Nephron progenitor cell (in vitro differentiated cells): Measurements from ENCODE around the gene PDK4.

Source experiments
- DNase-seq: peaks from one replicate; pipeline ENCODE4 v3.0.0; 2021
- H3K27ac Mint-ChIP-seq: 2 replicates; pipeline ENCODE4 v1.8.0; 2021; ENCODE audit warnings: mild to moderate bottlenecking, moderate library complexity, mixed read lengths
- H3K27me3 Mint-ChIP-seq: 2 replicates; pipeline ENCODE4 v1.8.0; 2021; ENCODE audit warnings: mild to moderate bottlenecking, low read depth, mixed read lengths; ENCODE audit not compliant: poor library complexity
- H3K36me3 Mint-ChIP-seq: 2 replicates; pipeline ENCODE4 v1.8.0; 2021; ENCODE audit warnings: low read depth, mixed read lengths
- H3K4me1 Mint-ChIP-seq: 2 replicates; pipeline ENCODE4 v1.8.0; 2021; ENCODE audit warnings: mixed read lengths
- H3K4me3 Mint-ChIP-seq: 2 replicates; pipeline ENCODE4 v1.8.0; 2021; ENCODE audit warnings: mild to moderate bottlenecking, moderate library complexity, mixed read lengths
- H3K9me3 Mint-ChIP-seq: 2 replicates; pipeline ENCODE4 v1.8.0; 2021; ENCODE audit warnings: mild to moderate bottlenecking, moderate library complexity, mixed read lengths
- TF ChIP-seq, protein P1 (sequence below): fragments of 200-600 bp; sonication (generic); IDR thresholded peaks from 2 replicates; pipeline ENCODE4 v1.5.0; 2021; ENCODE audit warnings: antibody characterized with exemption

Gene PDK4

DNA sequence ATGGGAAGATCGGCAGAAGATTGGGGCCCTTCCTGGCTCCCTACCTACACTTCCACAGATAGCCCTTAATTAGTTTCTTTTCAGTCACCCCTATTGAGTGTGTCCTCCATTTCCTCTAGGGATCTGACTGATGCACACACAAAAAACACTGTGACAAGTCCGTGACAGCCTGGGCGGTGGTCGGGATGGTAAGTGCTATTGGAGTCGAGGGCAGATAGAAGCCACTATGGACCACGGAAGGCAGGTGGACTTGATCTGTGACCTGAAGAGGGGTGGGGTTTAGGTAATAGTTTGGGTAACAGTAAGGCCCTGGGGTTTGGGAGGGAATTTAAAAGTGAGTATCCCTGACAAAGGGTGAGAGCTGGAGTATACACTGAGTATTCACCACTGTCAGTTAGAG is 53.0 kb downstream of the PDK4 start:
- DNase-seq, result no peak
- H3K4me3 Mint-ChIP-seq, result no peak overlapping the region
- H3K27ac Mint-ChIP-seq, result peak overlapping the region; percentile 29
- H3K27me3 Mint-ChIP-seq, result peaks cover 18% of the 10 kb centered on the region
- no peaks in the 10 kb centered on the region for H3K4me1 Mint-ChIP-seq
- TF ChIP-seq, protein P1, sequence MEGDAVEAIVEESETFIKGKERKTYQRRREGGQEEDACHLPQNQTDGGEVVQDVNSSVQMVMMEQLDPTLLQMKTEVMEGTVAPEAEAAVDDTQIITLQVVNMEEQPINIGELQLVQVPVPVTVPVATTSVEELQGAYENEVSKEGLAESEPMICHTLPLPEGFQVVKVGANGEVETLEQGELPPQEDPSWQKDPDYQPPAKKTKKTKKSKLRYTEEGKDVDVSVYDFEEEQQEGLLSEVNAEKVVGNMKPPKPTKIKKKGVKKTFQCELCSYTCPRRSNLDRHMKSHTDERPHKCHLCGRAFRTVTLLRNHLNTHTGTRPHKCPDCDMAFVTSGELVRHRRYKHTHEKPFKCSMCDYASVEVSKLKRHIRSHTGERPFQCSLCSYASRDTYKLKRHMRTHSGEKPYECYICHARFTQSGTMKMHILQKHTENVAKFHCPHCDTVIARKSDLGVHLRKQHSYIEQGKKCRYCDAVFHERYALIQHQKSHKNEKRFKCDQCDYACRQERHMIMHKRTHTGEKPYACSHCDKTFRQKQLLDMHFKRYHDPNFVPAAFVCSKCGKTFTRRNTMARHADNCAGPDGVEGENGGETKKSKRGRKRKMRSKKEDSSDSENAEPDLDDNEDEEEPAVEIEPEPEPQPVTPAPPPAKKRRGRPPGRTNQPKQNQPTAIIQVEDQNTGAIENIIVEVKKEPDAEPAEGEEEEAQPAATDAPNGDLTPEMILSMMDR, result no peak
- no peaks in the 10 kb centered on the region for H3K9me3 Mint-ChIP-seq
- H3K36me3 Mint-ChIP-seq, result no peaks in the 10 kb centered on the region

DNA sequence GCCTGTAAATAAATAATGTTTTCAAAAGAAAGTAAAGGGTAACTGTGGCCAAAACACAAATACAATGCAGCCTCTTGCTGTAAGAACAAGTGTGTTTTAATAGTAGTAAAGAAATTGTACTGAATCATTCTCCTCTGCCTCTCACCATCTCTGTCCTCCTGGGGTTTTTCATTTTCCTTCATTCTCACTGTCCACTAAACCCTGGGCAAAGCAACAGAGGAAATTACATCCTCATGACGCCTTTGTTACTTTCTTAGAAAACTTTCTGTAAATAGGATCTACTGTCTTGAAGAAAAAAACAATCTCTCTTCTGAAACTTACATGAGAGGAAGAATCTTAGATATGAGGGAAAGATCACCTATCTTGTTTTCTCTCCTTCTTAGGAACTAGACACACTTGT is 56.0 kb downstream of the PDK4 start:
- Mint-ChIP-seq H3K27ac (no peak overlapping the region), H3K4me3 (no peak overlapping the region), H3K4me1 (no peaks in the 10 kb centered on the region), H3K27me3 (peaks cover 32% of the 10 kb centered on the region), H3K36me3 (no peaks in the 10 kb centered on the region), H3K9me3 (no peaks in the 10 kb centered on the region)
- DNase-seq, result no peak
- TF ChIP-seq, protein P1, result no peak

DNA sequence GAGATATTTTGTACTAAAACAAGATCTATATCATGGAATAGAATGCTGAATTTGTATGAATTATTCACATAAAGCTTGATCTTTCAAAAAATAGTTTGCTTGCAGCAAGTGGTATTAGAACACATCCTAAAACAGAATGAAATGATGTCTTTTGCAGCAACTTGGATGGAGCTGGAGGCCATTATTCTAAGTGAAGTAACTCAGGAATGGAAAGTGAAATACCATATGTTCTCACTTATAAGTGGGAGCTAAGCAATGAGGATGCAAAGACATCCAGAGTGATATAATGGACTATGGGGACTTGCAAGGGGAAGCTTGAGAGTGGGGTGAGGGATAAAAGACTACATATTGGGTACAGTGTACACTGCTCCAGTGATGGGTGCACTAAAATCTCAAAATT is 56.9 kb downstream of the PDK4 start:
- Mint-ChIP-seq H3K4me3 (no peak overlapping the region), H3K27ac (no peak overlapping the region), H3K9me3 (no peaks in the 10 kb centered on the region), H3K36me3 (no peaks in the 10 kb centered on the region), H3K4me1 (no peaks in the 10 kb centered on the region), H3K27me3 (peaks cover 34% of the 10 kb centered on the region)
- DNase-seq, result no peak
- TF ChIP-seq, protein P1, result no peak

DNA sequence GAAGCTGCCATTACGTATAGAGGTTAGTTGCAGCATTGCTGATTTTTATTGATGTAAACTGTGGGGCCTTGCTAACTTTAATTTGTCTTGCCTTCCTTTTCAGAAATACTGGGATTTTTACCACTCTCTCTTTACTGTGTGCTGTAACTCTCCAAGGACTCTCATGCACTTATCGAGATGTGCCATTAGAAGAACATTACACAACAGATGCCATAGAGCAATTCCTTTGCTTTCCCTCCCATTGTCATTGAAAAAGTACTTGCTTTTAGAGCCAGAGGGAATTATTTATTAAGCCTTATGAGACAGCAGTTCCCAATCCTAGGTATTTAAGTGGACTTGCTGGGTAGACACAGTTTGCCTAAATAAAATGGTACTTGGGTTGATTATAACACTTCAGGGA is 58.8 kb downstream of the PDK4 start:
- Mint-ChIP-seq H3K36me3 (no peaks in the 10 kb centered on the region), H3K4me3 (no peak overlapping the region), H3K27me3 (peaks cover 37% of the 10 kb centered on the region), H3K9me3 (no peaks in the 10 kb centered on the region), H3K27ac (no peak overlapping the region), H3K4me1 (no peaks in the 10 kb centered on the region)
- TF ChIP-seq, protein P1, result no peak
- DNase-seq, result no peak

DNA sequence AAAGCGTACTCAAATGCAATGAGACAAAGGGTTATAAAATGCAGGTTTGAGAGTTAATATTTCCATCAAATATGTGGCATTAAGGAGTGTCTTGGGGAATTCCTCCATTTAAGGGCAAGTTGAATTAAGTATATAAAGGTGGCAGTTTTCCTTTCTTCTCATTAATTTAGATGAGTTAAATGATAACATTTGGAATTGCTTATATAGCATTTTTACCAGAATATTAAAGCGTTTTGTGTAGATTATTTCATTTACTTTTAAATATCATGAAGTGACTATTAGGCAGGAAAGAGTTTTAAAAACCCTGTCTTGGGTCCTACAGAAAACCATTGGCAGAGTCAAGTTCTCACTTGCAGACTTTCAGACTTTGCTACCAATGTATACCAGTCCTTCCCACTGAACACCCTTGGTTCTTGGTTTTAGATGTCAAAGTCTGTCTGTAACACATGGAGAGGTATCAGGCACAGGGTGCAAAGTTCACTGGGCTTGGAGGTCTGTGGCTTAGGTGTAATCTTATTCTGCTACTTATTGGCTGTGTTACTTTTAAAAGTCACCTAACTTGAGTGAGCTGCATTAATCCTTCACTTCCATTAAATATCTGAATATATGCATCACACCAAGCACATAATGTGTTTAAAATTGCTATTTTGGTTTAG is 59.5 kb downstream of the PDK4 start:
- no peaks in the 10 kb centered on the region for H3K36me3 Mint-ChIP-seq
- H3K27me3 Mint-ChIP-seq, result peaks cover 37% of the 10 kb centered on the region
- H3K27ac Mint-ChIP-seq, result no peak overlapping the region
- TF ChIP-seq, protein P1, result no peak
- no peaks in the 10 kb centered on the region for H3K9me3 Mint-ChIP-seq
- no peak for DNase-seq
- no peaks in the 10 kb centered on the region for H3K4me1 Mint-ChIP-seq
- no peak overlapping the region for H3K4me3 Mint-ChIP-seq

DNA sequence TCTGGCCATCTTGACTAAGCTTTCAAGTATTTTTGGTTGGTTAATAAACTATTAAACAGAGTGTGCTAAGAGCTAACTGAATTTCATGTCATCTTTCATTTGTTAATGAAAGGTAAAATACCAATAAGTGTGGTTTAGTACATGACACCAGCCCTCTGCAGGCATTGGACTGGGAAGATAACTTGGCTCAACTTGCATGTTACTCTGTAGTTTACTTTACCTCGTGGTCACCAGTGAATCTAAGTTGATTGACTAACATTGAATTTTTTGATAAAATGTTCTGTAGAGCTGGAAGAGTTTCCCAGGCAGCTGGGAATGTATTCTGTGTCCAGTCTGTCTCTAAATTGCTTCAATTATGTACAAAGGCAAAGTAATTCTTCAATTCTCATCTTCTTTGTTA is 60.7 kb downstream of the PDK4 start:
- Mint-ChIP-seq H3K27ac (no peak overlapping the region), H3K27me3 (peaks cover 37% of the 10 kb centered on the region), H3K4me3 (no peak overlapping the region), H3K4me1 (no peaks in the 10 kb centered on the region), H3K36me3 (no peaks in the 10 kb centered on the region), H3K9me3 (no peaks in the 10 kb centered on the region)
- TF ChIP-seq, protein P1, result no peak
- no peak for DNase-seq
